Measurements from ENCODE around the gene INPP4B. TPM values are rescaled to one million over a fixed set of nuclear protein-coding genes. Genes with fewer than 3 reads are reported as not detected.

INPP4B gene
- total RNA-seq, 1 experiment from 2014 or later, result 17.6 TPM

DNA sequence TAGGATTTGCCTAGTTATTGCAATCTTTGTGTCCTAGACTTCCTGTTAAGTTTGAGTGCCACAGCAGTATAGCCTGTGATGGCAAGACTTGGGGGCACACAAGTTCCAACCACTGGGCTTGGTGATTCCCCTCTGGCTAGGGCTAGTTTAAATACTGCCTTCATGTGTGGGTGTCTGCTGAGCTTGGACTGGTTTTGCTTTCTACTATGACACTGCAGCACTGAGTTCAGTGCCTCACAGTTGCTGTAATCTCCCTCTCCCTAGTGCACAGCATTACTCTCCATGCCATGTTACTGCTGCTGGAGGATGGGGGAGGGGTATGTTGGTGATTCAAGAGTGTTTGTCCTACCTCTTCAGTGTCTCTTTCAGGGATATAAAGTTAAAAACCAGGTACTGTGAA lies 830.1 kb downstream of the INPP4B start:
- ChIA-PET POLR2A (interaction anchor here (0.8 kb wide), 1 partner anchor 1782 kb away, joined by 3 read pairs; no protein-coding TSS in a partner anchor), CTCF (no interaction called here)
- DNase-seq (ENCODE audit: unreplicated experiment), result no peak
- BruUV-seq (replicated peaks), result no TSS peak
- H3K9me3 Mint-ChIP-seq (ENCODE audit: unreplicated experiment), result no peaks in the 10 kb centered on the region
- TF ChIP-seq, protein P1, sequence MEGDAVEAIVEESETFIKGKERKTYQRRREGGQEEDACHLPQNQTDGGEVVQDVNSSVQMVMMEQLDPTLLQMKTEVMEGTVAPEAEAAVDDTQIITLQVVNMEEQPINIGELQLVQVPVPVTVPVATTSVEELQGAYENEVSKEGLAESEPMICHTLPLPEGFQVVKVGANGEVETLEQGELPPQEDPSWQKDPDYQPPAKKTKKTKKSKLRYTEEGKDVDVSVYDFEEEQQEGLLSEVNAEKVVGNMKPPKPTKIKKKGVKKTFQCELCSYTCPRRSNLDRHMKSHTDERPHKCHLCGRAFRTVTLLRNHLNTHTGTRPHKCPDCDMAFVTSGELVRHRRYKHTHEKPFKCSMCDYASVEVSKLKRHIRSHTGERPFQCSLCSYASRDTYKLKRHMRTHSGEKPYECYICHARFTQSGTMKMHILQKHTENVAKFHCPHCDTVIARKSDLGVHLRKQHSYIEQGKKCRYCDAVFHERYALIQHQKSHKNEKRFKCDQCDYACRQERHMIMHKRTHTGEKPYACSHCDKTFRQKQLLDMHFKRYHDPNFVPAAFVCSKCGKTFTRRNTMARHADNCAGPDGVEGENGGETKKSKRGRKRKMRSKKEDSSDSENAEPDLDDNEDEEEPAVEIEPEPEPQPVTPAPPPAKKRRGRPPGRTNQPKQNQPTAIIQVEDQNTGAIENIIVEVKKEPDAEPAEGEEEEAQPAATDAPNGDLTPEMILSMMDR (IDR thresholded peaks at IDR 0.05; ENCODE audit: unreplicated experiment), result no peak
- H3K4me3 Mint-ChIP-seq (ENCODE audit: unreplicated experiment), result no peak overlapping the region
- no peaks in the 10 kb centered on the region for H3K4me1 Mint-ChIP-seq (ENCODE audit: insufficient read depth, unreplicated experiment)
- intact Hi-C loops (cut with micrococcal nuclease), result no loop called here
- no peak overlapping the region for H3K27ac Mint-ChIP-seq (ENCODE audit: low read depth, unreplicated experiment)
- no peaks in the 10 kb centered on the region for H3K36me3 Mint-ChIP-seq (ENCODE audit: insufficient read depth, unreplicated experiment)
- H3K27me3 Mint-ChIP-seq (ENCODE audit: insufficient read depth, unreplicated experiment), result no peaks in the 10 kb centered on the region

DNA sequence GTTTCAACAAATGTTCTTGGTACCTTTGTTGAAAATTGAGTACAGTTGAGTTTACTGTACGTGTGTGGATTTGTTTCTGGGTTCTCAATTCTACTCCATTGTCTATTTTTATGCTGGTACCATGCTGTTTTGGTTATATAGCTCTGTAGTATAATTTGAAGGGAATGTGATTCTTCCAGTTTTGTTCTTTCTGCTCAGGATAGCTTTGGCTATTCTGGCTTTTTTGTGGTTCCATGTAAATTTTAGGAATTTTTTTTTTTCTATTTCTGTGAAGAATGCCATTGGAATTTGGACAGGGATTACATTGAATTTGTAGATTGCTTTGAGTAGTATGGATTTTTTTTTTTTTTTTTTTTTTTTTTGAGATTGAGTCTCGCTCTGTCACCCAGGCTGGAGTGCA lies 836.4 kb downstream of the INPP4B start:
- no peak overlapping the region for H3K27ac Mint-ChIP-seq (ENCODE audit: low read depth, unreplicated experiment)
- BruUV-seq (replicated peaks), result no TSS peak
- H3K4me3 Mint-ChIP-seq (ENCODE audit: unreplicated experiment), result no peak overlapping the region
- CTCF ChIA-PET, result no interaction called here
- TF ChIP-seq, protein P1 (IDR thresholded peaks at IDR 0.05; ENCODE audit: unreplicated experiment), result no peak
- H3K36me3 Mint-ChIP-seq (ENCODE audit: insufficient read depth, unreplicated experiment), result no peaks in the 10 kb centered on the region
- H3K27me3 Mint-ChIP-seq (ENCODE audit: insufficient read depth, unreplicated experiment), result no peaks in the 10 kb centered on the region
- intact Hi-C loops (cut with micrococcal nuclease), result no loop called here
- no peaks in the 10 kb centered on the region for H3K4me1 Mint-ChIP-seq (ENCODE audit: insufficient read depth, unreplicated experiment)
- H3K9me3 Mint-ChIP-seq (ENCODE audit: unreplicated experiment), result peaks cover 4% of the 10 kb centered on the region
- POLR2A ChIA-PET, result no interaction called here
- DNase-seq (ENCODE audit: unreplicated experiment), result no peak

DNA sequence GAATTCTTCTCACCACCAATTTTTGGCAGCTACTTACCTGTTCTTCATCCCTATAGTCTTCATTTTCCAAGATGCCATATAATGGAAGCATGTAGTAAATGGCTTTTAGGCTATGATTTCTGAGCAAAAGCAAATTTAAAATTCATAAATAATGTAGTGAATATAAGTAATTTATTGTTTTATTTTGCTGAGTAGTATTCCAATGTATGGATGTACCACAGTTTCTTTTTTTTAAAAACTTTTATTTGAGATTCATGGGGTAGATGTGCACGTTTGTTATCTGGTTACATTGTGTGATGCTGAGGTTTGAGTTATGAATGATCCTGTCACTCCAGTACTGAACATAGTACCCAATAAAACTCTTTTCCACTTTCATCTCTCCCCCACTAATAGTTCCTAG lies 840.6 kb downstream of the INPP4B start:
- no peak for DNase-seq (ENCODE audit: unreplicated experiment)
- POLR2A ChIA-PET, result no interaction called here
- CTCF ChIA-PET, result no interaction called here
- BruUV-seq (replicated peaks), result no TSS peak
- intact Hi-C loops (cut with micrococcal nuclease), result no loop called here
- TF ChIP-seq, protein P1 (IDR thresholded peaks at IDR 0.05; ENCODE audit: unreplicated experiment), result no peak
- Mint-ChIP-seq H3K27ac (ENCODE audit: low read depth, unreplicated experiment) (no peak overlapping the region), H3K36me3 (ENCODE audit: insufficient read depth, unreplicated experiment) (no peaks in the 10 kb centered on the region), H3K27me3 (ENCODE audit: insufficient read depth, unreplicated experiment) (no peaks in the 10 kb centered on the region), H3K4me3 (ENCODE audit: unreplicated experiment) (no peak overlapping the region), H3K4me1 (ENCODE audit: insufficient read depth, unreplicated experiment) (no peaks in the 10 kb centered on the region), H3K9me3 (ENCODE audit: unreplicated experiment) (peaks cover 6% of the 10 kb centered on the region)

DNA sequence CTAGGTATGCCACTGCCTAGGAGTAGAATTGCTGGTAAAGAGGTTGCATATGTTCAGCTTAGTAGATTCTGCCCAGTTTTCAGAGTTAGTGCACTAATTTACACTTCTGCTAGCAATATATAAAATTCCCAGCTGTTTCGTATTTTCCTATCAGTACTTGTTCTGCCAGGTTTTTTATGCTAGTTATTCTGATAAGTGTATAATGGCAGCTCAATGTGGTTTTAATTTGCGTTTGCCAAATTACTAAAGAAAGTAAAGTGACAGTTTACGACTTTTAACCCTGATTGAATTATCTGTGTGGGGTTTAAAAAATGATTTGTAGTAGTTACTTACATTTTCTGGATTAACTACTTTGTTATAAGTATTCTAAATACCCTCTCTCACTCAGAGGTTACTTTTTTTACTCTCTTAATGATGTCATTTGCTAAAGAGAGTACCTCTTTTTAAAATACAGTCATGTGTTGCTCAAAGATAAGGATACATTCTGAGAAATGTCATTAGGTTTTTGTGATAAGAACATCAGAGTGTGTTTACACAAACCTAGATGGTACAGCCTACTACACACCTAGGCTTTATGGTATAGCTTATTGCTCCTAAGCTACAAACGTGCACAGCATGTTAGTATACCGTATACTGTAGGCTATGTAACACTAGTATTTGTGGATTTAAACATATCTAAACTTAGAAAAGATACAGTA lies 846.5 kb downstream of the INPP4B start:
- BruUV-seq (replicated peaks), result no TSS peak
- no peak overlapping the region for H3K27ac Mint-ChIP-seq (ENCODE audit: low read depth, unreplicated experiment)
- DNase-seq (ENCODE audit: unreplicated experiment), result no peak
- intact Hi-C loops (cut with micrococcal nuclease), result no loop called here
- H3K36me3 Mint-ChIP-seq (ENCODE audit: insufficient read depth, unreplicated experiment), result no peaks in the 10 kb centered on the region
- H3K4me1 Mint-ChIP-seq (ENCODE audit: insufficient read depth, unreplicated experiment), result no peaks in the 10 kb centered on the region
- ChIA-PET CTCF (interaction anchor here (0.7 kb wide), 1 partner anchor 543 kb away, joined by 3 read pairs; no protein-coding TSS in a partner anchor), POLR2A (no interaction called here)
- peaks cover under 1% of the 10 kb centered on the region for H3K9me3 Mint-ChIP-seq (ENCODE audit: unreplicated experiment)
- TF ChIP-seq, protein P1 (IDR thresholded peaks at IDR 0.05; ENCODE audit: unreplicated experiment), result no peak
- H3K4me3 Mint-ChIP-seq (ENCODE audit: unreplicated experiment), result no peak overlapping the region
- H3K27me3 Mint-ChIP-seq (ENCODE audit: insufficient read depth, unreplicated experiment), result no peaks in the 10 kb centered on the region
